ENCODE results near the gene COA1. TPM values are rescaled to one million over a fixed set of nuclear protein-coding genes. Genes with fewer than 3 reads are reported as not detected.

COA1 gene
- total and polyA plus RNA-seq, 9 of the 15 experiments (the other 6 are each of a cell fraction or from before 2014, with no cell fraction given) = 98.9 to 463 (median 181) TPM

DNA sequence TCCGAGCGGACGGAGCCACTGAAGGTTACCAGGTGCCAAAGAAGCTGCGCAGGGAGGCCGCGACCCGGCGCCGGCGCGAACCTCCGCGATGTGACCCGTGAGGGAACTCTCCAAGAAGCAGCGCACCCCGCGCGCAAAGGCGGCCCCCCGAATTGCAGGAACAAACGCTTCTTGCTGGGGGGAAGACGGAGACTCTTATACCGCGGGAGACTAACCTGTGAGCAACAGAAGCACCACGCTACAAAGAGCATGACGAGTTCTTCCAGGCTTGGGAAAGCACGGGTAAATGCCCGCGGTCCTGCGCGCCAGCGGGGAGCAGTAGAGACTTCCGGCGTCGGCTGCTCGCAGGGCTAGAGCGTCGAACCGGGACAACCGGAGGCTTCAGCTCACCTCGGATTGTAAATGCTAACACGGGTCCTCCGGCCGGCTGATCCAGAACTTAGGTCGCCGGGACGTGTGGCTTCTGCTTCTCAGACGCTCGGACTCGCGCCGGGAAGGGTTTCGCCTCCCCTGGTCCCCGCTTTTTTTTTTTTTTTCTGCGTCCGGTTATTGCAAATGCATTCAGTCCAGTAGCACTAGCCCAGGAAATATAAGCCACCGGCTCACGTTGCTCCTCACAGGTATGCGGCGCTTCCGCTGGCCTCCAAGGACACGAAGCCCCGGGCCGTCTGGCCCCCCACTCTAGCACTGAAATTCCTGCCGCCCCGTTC is at the start of gene COA1 (continued):
- TF ChIP-seq, protein P1, sequence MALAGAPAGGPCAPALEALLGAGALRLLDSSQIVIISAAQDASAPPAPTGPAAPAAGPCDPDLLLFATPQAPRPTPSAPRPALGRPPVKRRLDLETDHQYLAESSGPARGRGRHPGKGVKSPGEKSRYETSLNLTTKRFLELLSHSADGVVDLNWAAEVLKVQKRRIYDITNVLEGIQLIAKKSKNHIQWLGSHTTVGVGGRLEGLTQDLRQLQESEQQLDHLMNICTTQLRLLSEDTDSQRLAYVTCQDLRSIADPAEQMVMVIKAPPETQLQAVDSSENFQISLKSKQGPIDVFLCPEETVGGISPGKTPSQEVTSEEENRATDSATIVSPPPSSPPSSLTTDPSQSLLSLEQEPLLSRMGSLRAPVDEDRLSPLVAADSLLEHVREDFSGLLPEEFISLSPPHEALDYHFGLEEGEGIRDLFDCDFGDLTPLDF (CRISPR knock-in tag; IDR thresholded peaks at IDR 0.05) = peak; percentile 51
- no peak; the same call in 1 of the 2 replicates for TF ChIP-seq PML (IDR thresholded peaks at IDR 0.05; ENCODE audit: low read length)
- no peak for TF ChIP-seq CREB1 (IDR thresholded peaks at IDR 0.05)
- peak; percentile 58; the same call in 1 of the 2 replicates for TF ChIP-seq CREB1 (CRISPR knock-in tag; IDR thresholded peaks at IDR 0.05)
- no peak for TF ChIP-seq CBFA2T3 (IDR thresholded peaks at IDR 0.05)
- TF ChIP-seq RFX1 (IDR thresholded peaks at IDR 0.05) = no peak
- TF ChIP-seq, protein P2, sequence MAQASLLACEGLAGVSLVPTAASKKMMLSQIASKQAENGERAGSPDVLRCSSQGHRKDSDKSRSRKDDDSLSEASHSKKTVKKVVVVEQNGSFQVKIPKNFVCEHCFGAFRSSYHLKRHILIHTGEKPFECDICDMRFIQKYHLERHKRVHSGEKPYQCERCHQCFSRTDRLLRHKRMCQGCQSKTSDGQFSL (CRISPR knock-in tag; IDR thresholded peaks at IDR 0.05) = no peak
- TF ChIP-seq, protein P2 (tag; IDR thresholded peaks at IDR 0.05) = 0 out of 4 replicates have a peak, but pooled peaks of 1 of the 2 experiments have one; percentile 29
- peak; percentile 83; the same call in 1 of the 2 replicates for TF ChIP-seq MBD2 (IDR thresholded peaks at IDR 0.05; ENCODE audit: borderline replicate concordance, low read depth)
- TF ChIP-seq, protein P3, sequence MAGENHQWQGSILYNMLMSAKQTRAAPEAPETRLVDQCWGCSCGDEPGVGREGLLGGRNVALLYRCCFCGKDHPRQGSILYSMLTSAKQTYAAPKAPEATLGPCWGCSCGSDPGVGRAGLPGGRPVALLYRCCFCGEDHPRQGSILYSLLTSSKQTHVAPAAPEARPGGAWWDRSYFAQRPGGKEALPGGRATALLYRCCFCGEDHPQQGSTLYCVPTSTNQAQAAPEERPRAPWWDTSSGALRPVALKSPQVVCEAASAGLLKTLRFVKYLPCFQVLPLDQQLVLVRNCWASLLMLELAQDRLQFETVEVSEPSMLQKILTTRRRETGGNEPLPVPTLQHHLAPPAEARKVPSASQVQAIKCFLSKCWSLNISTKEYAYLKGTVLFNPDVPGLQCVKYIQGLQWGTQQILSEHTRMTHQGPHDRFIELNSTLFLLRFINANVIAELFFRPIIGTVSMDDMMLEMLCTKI (IDR thresholded peaks at IDR 0.05; ENCODE audit: partially characterized antibody) = no peak
- no peak for TF ChIP-seq KLF16 (IDR thresholded peaks at IDR 0.05)
- no peak for TF ChIP-seq ZFPM2 (CRISPR knock-in tag; IDR thresholded peaks at IDR 0.05)
- TF ChIP-seq, protein P4, sequence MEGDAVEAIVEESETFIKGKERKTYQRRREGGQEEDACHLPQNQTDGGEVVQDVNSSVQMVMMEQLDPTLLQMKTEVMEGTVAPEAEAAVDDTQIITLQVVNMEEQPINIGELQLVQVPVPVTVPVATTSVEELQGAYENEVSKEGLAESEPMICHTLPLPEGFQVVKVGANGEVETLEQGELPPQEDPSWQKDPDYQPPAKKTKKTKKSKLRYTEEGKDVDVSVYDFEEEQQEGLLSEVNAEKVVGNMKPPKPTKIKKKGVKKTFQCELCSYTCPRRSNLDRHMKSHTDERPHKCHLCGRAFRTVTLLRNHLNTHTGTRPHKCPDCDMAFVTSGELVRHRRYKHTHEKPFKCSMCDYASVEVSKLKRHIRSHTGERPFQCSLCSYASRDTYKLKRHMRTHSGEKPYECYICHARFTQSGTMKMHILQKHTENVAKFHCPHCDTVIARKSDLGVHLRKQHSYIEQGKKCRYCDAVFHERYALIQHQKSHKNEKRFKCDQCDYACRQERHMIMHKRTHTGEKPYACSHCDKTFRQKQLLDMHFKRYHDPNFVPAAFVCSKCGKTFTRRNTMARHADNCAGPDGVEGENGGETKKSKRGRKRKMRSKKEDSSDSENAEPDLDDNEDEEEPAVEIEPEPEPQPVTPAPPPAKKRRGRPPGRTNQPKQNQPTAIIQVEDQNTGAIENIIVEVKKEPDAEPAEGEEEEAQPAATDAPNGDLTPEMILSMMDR (IDR thresholded peaks at IDR 0.05 in 2 of 3, conservative IDR thresholded peaks at IDR 0.05 in 1 of 3; ENCODE audit: insufficient read depth in 2 of 3, low read depth in 1 of 3, low read length in 3 of 3) = no peak
- TF ChIP-seq, protein P5, sequence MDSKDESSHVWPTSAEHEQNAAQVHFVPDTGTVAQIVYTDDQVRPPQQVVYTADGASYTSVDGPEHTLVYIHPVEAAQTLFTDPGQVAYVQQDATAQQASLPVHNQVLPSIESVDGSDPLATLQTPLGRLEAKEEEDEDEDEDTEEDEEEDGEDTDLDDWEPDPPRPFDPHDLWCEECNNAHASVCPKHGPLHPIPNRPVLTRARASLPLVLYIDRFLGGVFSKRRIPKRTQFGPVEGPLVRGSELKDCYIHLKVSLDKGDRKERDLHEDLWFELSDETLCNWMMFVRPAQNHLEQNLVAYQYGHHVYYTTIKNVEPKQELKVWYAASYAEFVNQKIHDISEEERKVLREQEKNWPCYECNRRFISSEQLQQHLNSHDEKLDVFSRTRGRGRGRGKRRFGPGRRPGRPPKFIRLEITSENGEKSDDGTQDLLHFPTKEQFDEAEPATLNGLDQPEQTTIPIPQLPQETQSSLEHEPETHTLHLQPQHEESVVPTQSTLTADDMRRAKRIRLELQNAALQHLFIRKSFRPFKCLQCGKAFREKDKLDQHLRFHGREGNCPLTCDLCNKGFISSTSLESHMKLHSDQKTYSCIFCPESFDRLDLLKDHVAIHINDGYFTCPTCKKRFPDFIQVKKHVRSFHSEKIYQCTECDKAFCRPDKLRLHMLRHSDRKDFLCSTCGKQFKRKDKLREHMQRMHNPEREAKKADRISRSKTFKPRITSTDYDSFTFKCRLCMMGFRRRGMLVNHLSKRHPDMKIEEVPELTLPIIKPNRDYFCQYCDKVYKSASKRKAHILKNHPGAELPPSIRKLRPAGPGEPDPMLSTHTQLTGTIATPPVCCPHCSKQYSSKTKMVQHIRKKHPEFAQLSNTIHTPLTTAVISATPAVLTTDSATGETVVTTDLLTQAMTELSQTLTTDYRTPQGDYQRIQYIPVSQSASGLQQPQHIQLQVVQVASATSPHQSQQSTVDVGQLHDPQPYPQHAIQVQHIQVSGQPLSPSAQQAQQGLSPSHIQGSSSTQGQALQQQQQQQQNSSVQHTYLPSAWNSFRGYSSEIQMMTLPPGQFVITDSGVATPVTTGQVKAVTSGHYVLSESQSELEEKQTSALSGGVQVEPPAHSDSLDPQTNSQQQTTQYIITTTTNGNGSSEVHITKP (IDR thresholded peaks at IDR 0.05; ENCODE audit: partially characterized antibody) = peak; percentile 32
- no peak for TF ChIP-seq ZNF175 (CRISPR knock-in tag; IDR thresholded peaks at IDR 0.05; ENCODE audit: low read depth)
- 0 out of 4 replicates have a peak, but pooled peaks of 1 of the 2 experiments have one; percentile 13 for TF ChIP-seq RAD21 (CRISPR knock-in tag; conservative IDR thresholded peaks at IDR 0.05 in 1 of 2, IDR thresholded peaks at IDR 0.05 in 1 of 2)
- no peak for TF ChIP-seq TSC22D4 (tag; IDR thresholded peaks at IDR 0.05)
- no peak for TF ChIP-seq ZNF282 (CRISPR knock-in tag; IDR thresholded peaks at IDR 0.05)
- no peak for TF ChIP-seq KAT2B (IDR thresholded peaks at IDR 0.05; ENCODE audit: low read depth, low read length)
